Neuron (in vitro differentiated cells): ENCODE results near the gene CD46.

Experiments used
- H2AFZ ChIP-seq: one replicate; pipeline ENCODE4 v1.6.1; 2013; ENCODE audit warnings: low read depth, mild to moderate bottlenecking, inconsistent platforms, low read length, moderate library complexity
- H3K27me3 ChIP-seq: one replicate; pipeline ENCODE4 v1.6.1; 2013; ENCODE audit warnings: low read length; ENCODE audit not compliant: insufficient read depth
- H3K36me3 ChIP-seq: one replicate; pipeline ENCODE4 v1.6.1; 2013; ENCODE audit warnings: low read length; ENCODE audit not compliant: insufficient read depth
- H3K4me1 ChIP-seq: one replicate; pipeline ENCODE4 v1.6.1; 2013; ENCODE audit warnings: low read length; ENCODE audit not compliant: insufficient read depth
- H3K4me3 ChIP-seq: 2 replicates; pipeline ENCODE4 v1.5.1; 2013; ENCODE audit warnings: mild to moderate bottlenecking, low read length, moderate library complexity
- H3K9me3 ChIP-seq: one replicate; pipeline ENCODE4 v1.6.1; 2013; ENCODE audit warnings: low read length

The CD46 gene

DNA sequence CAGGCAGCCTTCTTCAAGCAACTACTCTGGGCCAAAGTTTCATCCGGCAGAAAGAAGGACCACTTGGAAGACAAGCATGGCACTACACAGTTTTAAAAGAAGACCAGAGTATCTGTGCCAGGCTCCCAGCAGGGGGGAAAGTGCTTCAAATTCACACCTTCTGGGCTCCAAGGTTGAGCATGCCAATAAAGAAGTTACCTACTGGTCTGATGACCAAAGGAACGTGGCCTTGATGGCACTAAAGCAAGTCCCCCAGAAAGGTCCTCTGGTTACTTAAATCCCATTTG, 73.5 kb downstream of the CD46 start:
- no peaks in the 10 kb centered on the region for H3K27me3 ChIP-seq
- H3K4me1 ChIP-seq, result peaks cover 8% of the 10 kb centered on the region
- no peaks in the 10 kb centered on the region for H3K36me3 ChIP-seq
- H2AFZ ChIP-seq, result no peak overlapping the region
- H3K9me3 ChIP-seq, result no peaks in the 10 kb centered on the region
- no peak overlapping the region for H3K4me3 ChIP-seq

DNA sequence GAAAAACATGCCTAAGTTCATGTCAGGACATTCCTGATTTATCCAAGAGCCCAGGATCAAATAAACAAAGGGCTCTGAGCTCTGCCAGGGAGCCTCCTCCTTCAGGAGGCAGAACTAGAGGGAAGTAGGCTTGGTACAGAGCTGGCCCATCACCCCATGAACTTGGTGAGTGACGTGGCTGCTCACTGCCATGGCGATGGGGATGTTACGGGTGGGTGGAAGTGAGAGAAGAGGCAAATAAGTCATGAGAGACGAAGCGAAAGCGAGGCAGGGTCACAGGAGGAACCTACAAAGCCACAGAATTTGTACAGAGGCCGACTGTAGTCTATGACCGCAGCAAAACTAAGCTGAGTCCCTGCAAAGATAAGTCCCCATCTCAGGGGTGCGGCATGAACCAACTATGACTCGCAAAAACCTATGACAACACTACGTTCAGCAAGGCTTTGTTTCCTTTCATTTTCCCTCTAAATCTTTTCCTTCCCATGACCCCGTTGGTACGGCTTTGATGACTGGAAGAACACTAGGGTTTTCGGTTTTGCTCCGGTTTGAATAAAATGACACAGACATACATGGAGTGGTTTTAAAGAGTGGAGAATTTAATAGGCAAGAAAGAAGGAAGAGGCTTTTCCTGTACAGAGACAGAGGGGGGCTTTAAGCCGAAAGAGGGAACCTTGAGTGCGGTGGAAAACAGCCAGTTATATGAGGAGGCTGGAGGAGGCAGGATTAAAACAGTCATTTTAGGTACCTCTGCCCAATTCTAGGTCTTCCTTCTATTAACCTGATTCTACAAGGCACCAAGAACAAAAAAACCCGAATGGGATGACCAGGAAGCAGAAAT, 74.1 kb downstream of the CD46 start:
- no peaks in the 10 kb centered on the region for H3K27me3 ChIP-seq
- H3K9me3 ChIP-seq, result no peaks in the 10 kb centered on the region
- peaks cover 8% of the 10 kb centered on the region for H3K4me1 ChIP-seq
- H3K4me3 ChIP-seq, result no peak overlapping the region
- no peak overlapping the region for H2AFZ ChIP-seq
- no peaks in the 10 kb centered on the region for H3K36me3 ChIP-seq

DNA sequence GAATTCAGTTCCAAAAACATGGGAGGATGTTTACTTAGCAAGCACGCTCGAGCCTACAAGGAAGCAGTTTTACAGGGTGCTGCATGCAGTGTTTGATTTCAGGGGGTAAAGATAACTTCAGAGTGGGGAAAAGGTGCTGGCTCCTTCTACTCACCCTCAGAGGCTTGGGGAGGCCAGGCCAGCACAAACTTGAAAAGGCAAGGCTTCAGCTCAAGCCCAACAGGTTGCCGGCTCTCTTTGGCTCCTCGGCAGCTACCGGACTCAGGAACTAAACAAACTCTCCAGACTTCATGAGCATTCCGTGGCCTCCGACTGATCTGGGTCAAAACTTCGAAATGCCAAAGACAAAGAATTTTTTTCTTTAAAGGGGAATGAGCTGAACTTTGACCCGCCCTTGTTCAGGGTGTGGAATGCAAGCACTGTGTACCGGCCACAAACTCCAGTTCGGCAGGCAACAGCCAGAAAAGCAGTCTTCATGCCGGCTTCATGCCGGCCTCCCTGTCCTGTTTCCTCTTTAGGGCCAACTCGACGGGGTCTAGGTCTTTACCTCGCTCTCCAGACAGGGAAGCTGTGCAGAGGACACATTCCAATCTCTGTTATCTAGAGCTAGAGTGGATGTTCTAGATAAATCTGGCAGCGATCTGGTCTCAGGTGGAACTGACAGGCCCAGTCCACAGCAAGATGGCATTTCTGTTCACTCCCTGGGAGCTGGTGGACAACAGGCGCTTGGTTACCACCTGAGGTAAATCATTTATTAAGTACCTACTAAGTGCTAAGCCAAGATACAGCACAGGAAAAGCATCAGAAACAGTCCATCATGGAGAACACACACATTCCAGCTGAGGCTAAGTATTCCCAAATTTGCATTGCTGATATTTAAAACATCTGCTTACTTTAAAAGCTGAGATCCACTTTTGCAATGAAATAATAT, 75.0 kb downstream of the CD46 start:
- no peak overlapping the region for H3K4me3 ChIP-seq
- H3K27me3 ChIP-seq, result no peaks in the 10 kb centered on the region
- H3K4me1 ChIP-seq, result peaks cover 8% of the 10 kb centered on the region
- H3K36me3 ChIP-seq, result no peaks in the 10 kb centered on the region
- no peaks in the 10 kb centered on the region for H3K9me3 ChIP-seq
- H2AFZ ChIP-seq, result no peak overlapping the region

DNA sequence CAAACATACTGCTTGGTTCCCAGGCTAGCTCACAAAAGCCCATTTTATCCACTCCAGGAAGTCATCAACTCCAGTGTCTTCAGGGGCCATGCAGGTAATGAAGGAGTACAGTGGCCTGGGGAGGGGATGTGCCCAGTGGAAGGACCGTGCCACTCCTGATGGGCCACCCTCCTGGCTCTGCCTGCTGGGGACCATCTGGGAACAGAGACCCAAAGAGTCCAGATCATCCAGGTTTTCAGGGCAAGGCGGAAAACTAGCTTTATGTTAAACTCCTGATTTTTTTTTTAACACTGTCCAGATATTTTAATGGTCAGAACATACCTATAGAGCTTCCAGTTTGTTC, 75.6 kb downstream of the CD46 start:
- Histone ChIP-seq H3K4me3 (no peak overlapping the region), H3K9me3 (no peaks in the 10 kb centered on the region), H3K27me3 (no peaks in the 10 kb centered on the region), H3K4me1 (peaks cover 8% of the 10 kb centered on the region), H2AFZ (no peak overlapping the region), H3K36me3 (no peaks in the 10 kb centered on the region)

DNA sequence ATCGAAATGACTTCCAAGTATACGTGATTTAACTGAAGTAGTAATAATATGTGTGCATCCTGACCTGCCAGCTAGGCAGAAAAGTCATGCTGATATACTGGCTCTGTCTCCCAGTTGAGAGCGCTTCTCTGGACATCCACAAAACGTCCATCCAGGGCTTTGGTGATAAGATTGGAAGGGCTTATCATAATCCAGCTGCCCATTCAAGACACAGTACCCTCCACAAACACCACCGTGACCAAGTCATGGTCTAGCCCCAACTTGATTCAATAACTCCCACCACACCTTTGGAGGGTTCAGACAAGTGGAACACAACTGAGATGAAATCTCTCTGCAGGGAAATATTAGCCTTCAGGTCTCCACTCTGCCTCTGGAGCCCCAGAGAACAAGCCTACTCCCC, 76.2 kb downstream of the CD46 start:
- Histone ChIP-seq H3K9me3 (no peaks in the 10 kb centered on the region), H2AFZ (no peak overlapping the region), H3K4me1 (peaks cover 8% of the 10 kb centered on the region), H3K36me3 (no peaks in the 10 kb centered on the region), H3K27me3 (no peaks in the 10 kb centered on the region), H3K4me3 (no peak overlapping the region)

DNA sequence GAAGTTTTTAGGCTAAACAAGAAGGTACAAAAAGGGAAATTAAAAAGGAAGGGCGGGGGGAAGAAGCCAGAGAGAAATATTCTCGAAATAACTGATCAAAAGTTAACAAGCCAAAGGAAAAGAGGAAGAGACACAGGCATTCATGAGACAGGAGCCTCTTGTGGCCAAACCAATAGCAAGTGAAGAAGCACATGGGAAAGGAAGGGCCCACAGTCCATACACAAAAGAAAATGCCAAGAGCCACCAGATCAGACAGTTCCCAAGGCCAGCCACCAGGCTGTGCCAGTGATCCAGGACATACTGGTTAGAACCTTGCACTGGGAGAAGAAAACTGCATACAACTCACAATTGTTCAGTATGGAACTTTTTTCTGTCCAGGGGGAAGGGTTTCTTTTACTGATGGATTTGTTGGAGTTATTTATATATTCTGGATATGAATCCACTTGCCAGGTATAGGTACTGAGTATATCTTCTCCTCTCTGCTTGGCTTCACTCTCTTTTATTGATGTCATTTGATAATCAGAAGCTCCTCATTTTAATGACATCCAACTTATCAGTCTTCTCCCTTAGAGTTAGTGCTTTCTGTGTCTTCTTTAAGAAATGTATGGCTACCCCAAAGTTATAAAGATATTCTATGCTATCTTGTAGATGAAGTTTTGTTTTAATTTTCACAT, 76.8 kb downstream of the CD46 start:
- Histone ChIP-seq H2AFZ (no peak overlapping the region), H3K4me3 (no peak overlapping the region), H3K27me3 (no peaks in the 10 kb centered on the region), H3K4me1 (peaks cover 8% of the 10 kb centered on the region), H3K36me3 (no peaks in the 10 kb centered on the region), H3K9me3 (no peaks in the 10 kb centered on the region)

DNA sequence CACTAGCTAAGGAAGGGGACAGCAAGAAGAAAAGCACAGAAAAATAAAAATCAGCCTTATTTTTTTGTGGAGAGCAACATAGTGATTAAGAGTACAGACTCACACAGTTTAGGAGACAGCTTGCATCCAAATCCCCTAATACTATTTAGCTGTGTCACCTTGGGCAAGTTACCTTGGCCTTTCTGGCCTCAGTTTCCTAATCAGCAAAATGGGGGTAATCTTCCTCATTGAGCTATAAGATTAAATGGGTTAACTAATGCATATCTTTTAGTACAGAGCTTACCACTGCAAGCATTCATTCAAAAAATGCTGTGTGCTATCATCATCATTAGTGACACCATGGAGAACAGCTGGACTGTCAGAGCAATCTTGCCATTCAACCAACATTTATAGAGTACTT, 77.7 kb downstream of the CD46 start:
- peaks cover 8% of the 10 kb centered on the region for H3K4me1 ChIP-seq
- no peaks in the 10 kb centered on the region for H3K36me3 ChIP-seq
- H3K4me3 ChIP-seq, result no peak overlapping the region
- no peaks in the 10 kb centered on the region for H3K9me3 ChIP-seq
- H3K27me3 ChIP-seq, result no peaks in the 10 kb centered on the region
- no peak overlapping the region for H2AFZ ChIP-seq

DNA sequence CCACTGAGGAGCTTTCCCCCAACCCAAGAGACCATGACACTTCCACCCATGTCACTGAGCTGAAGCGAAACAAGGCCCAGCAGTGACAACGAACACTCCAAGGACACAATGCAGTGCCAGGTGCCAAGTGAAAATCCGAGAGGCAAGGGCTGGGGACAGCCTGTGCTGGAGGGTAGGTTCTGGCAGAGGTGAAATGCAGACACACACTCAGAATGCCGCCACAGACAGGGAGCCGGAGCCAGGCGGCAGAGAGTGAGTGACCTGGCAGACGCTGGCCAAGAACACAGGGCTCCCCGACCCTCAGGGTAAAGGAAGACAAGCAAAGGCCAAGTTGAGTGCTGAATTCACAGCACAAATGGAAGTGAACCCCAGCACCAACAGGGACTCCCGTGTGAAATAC, 78.9 kb downstream of the CD46 start:
- peaks cover 8% of the 10 kb centered on the region for H3K4me1 ChIP-seq
- H3K27me3 ChIP-seq, result no peaks in the 10 kb centered on the region
- H3K9me3 ChIP-seq, result no peaks in the 10 kb centered on the region
- no peak overlapping the region for H2AFZ ChIP-seq
- no peak overlapping the region for H3K4me3 ChIP-seq
- H3K36me3 ChIP-seq, result peaks cover 10% of the 10 kb centered on the region

DNA sequence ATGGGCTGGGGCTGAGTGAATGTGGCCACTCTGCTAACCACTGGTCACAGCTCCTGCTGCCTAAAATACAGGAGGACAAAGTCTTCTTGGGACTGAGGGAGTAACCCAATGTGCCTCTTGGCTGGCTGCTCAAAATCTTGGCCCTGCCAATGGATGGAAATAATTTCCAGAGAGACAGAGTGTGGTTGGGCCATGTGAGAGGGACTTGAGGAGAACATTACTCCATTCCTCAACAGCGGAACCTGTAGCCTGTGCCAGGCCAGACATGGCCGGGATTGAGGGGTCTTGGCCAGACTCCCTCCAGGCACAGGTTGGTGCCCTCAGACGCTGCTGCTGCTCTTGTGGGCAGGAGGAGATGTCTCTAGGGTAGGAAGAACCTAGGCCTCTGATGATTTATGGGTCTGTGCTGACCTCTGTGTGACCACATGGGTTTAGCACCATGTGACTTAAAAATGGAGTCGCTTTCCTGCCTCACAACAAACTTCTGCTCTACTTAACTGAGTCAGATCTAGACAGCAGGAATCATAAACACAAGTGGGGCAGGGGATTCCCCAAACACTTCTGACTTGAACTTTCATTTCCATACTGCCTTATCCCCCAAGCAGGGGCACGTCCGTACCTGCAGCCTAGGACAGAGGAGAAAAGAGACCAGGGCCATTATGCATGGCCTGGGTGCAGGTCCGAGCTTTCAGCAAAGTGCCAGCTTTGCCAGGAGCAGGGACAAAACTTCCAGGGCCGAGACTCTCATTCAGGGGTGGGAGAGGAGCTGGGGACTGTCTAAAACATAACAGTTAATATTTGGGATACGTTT, 79.9 kb downstream of the CD46 start:
- no peaks in the 10 kb centered on the region for H3K9me3 ChIP-seq
- no peak overlapping the region for H2AFZ ChIP-seq
- peaks cover 12% of the 10 kb centered on the region for H3K36me3 ChIP-seq
- H3K27me3 ChIP-seq, result no peaks in the 10 kb centered on the region
- H3K4me3 ChIP-seq, result no peak overlapping the region
- H3K4me1 ChIP-seq, result peaks cover 6% of the 10 kb centered on the region

DNA sequence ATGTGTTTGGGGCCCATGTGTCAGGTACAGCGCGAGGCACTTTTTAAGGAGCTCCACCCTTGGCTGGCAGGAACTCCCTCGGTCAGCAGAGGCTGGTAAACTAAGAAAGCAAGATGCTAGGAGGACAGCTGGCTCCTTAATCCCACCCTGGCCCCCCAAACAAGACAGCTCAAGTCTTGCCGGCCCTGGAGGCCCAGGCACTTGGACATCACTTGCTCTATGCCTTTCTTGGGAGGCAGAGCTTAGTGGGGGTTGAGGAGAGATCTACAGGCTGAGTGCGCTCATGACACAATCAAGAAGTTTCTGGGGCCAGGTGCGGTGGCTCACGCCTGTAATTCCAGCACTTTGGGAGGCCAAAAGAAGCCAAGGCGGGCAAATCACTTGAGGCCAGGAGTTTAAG, 80.9 kb downstream of the CD46 start:
- Histone ChIP-seq H3K36me3 (peaks cover 12% of the 10 kb centered on the region), H3K4me3 (no peak overlapping the region), H3K27me3 (no peaks in the 10 kb centered on the region), H2AFZ (no peak overlapping the region), H3K4me1 (no peaks in the 10 kb centered on the region), H3K9me3 (no peaks in the 10 kb centered on the region)

DNA sequence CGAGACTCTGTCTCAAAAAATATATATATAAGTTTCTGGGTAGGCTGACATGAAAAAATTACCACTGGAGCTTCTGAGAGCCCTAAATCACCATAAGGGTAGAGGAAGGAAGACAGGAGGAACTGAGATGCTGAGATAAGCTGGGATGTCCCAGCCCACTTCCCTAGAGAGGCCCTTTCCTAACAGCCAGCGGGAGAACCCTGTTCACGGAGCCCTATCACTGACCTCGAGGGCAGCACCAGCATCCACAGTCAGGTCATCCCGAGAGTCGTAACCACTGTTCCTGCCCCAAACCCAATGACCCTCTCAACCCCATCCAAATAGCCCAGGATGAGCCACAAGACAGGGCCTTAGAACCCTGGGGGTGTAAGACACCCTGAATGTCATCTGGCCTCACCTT, 81.5 kb downstream of the CD46 start:
- no peaks in the 10 kb centered on the region for H3K27me3 ChIP-seq
- H3K36me3 ChIP-seq, result peaks cover 12% of the 10 kb centered on the region
- no peak overlapping the region for H3K4me3 ChIP-seq
- no peak overlapping the region for H2AFZ ChIP-seq
- H3K4me1 ChIP-seq, result no peaks in the 10 kb centered on the region
- H3K9me3 ChIP-seq, result no peaks in the 10 kb centered on the region

DNA sequence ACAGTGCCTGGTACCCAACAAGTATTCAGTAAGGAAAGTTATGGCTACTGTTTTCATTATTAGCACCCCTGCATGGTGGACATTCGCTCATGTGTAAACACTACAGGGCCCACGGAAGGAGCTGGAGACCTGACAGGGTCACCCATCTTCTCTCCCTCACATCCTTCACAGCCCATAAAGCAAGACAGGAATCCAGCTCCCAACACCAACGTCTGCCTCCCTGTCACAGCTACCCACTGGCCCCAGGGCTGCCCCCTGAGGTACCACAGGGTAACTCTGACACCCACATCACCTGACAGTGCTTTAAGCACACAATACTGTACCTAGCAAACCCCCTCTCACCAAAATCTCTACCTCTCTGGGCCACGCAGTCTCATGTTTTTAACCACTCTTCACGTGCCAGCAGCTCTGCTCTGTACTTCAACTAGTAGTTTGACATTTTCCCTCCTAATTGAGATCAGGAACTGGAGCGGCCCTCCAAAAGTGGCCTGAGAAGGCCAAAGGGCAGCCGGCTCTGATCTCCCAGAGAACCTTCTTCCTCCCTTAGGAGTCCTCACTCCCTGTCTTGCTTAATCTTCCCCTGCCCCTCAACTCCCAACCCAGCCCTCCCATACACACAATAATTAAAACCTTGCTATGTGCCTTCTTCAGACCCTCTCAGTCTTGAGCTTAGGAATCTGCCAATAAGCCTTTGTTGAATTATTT, 82.3 kb downstream of the CD46 start:
- Histone ChIP-seq H3K4me1 (no peaks in the 10 kb centered on the region), H2AFZ (no peak overlapping the region), H3K9me3 (no peaks in the 10 kb centered on the region), H3K36me3 (peaks cover 12% of the 10 kb centered on the region), H3K4me3 (no peak overlapping the region), H3K27me3 (no peaks in the 10 kb centered on the region)
